Measurements from ENCODE around the gene CEP41.

CEP41 gene

DNA sequence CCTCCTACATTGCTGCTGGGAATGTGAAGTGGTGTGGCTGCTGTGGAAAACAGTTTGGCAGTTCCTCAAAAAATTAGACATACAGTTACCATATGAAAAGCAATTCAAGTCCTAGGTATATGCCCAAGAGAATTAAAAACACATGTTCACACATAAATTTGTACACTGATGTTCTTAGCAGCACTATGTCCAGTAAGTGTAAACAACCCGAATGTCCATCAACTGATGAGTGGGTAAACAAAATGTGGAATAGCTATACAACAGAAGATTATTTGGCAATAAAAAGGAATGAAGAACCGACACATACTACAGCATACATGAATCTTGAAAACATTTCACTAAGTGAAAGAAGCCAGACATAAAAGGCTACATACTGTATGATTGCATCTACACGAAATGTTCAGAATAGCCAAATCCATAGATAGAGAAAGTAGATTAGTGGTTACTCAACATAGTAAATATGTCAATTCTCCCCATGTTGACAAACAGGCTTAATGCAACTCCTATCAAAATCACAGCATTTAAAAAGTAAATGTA, 17.2 kb downstream of the CEP41 start:
- no peaks in the 10 kb centered on the region for H3K27me3 ChIP-seq (replicated peaks; ENCODE audit: control insufficient read depth, insufficient read depth, low read length)
- H3K4me3 ChIP-seq (replicated peaks; ENCODE audit: low read depth, low read length) = no peak overlapping the region
- H3K36me3 ChIP-seq (ENCODE audit: control insufficient read depth, insufficient read depth, low read length) = no peaks in the 10 kb centered on the region
- TF ChIP-seq, protein P1, sequence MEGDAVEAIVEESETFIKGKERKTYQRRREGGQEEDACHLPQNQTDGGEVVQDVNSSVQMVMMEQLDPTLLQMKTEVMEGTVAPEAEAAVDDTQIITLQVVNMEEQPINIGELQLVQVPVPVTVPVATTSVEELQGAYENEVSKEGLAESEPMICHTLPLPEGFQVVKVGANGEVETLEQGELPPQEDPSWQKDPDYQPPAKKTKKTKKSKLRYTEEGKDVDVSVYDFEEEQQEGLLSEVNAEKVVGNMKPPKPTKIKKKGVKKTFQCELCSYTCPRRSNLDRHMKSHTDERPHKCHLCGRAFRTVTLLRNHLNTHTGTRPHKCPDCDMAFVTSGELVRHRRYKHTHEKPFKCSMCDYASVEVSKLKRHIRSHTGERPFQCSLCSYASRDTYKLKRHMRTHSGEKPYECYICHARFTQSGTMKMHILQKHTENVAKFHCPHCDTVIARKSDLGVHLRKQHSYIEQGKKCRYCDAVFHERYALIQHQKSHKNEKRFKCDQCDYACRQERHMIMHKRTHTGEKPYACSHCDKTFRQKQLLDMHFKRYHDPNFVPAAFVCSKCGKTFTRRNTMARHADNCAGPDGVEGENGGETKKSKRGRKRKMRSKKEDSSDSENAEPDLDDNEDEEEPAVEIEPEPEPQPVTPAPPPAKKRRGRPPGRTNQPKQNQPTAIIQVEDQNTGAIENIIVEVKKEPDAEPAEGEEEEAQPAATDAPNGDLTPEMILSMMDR (IDR thresholded peaks at IDR 0.05; ENCODE audit: insufficient read depth, low read length, poor library complexity, severe bottlenecking) = no peak
- DNase-seq (ENCODE audit: extremely low read depth, insufficient read length) = no peak

DNA sequence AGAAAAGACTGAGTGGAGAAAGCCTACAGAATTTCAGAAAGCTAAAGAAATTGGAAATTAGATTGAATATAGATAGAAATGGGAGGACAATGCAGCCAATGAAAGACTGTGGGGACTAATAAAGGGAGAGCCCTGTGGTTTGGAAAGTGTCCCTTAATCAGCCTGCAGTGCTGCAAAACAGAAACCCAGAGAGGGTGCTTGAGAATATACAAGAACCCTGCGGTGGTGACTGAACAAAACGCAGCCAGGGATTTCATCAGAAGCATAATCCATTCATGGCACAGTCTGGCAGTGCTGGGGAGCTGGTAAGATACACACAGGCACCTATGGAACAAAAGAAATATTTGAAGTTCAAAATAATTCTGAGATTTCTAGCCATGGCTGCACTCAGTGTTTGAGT, 19.1 kb downstream of the CEP41 start:
- H3K27me3 ChIP-seq (replicated peaks; ENCODE audit: control insufficient read depth, insufficient read depth, low read length) = no peaks in the 10 kb centered on the region
- DNase-seq (ENCODE audit: extremely low read depth, insufficient read length) = no peak
- no peak overlapping the region for H3K4me3 ChIP-seq (replicated peaks; ENCODE audit: low read depth, low read length)
- no peaks in the 10 kb centered on the region for H3K36me3 ChIP-seq (ENCODE audit: control insufficient read depth, insufficient read depth, low read length)
- TF ChIP-seq, protein P1 (IDR thresholded peaks at IDR 0.05; ENCODE audit: insufficient read depth, low read length, poor library complexity, severe bottlenecking) = no peak

DNA sequence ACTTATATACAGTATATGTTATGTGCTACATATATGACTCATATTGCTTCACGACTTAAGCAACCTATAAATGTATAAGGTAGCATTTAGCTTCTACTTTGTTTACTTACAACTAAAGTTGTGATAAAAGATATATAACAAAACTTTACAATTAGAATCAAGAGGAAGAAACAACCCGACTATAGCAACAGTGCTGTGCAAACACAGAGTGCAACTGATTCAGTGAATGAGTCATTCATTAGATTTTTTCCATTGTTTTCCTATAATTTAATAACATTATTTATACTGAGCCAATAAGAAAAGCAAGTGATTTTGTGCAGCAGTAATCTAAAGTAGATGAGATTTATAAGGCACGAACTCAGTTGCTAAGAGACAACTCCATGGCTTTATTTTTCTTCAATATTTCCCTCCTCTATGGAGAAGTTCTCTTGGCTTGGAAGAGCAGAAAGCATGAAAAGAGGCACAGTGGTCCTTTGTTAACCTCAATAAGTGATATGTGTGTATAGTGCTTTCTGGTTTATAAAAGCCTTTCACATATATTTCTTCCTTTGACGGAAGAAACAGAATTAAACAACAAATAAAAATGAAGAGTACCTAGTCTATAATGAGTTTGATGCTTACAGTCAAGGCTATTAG, 19.8 kb downstream of the CEP41 start:
- H3K36me3 ChIP-seq (ENCODE audit: control insufficient read depth, insufficient read depth, low read length) = no peaks in the 10 kb centered on the region
- no peaks in the 10 kb centered on the region for H3K27me3 ChIP-seq (replicated peaks; ENCODE audit: control insufficient read depth, insufficient read depth, low read length)
- no peak for DNase-seq (ENCODE audit: extremely low read depth, insufficient read length)
- TF ChIP-seq, protein P1 (IDR thresholded peaks at IDR 0.05; ENCODE audit: insufficient read depth, low read length, poor library complexity, severe bottlenecking) = no peak
- H3K4me3 ChIP-seq (replicated peaks; ENCODE audit: low read depth, low read length) = no peak overlapping the region

DNA sequence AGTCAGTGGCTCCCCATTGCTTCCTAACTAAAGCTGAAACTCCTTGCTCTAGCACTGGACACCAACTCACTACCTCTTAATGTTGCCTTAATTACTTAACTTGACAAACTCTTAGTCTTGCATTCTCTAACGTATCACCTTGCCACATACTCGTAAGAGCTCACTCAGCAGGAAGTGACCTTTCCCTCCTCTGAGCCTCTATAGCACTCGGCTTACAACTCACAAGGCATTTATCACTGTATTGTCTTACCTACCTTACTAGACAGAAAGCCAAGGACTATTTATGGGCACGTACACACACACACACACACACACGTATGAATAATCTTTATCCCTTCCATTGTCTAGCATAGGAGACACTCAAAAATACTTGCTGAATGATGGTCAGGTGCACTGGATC, 21.2 kb downstream of the CEP41 start:
- no peaks in the 10 kb centered on the region for H3K27me3 ChIP-seq (replicated peaks; ENCODE audit: control insufficient read depth, insufficient read depth, low read length)
- TF ChIP-seq, protein P1 (IDR thresholded peaks at IDR 0.05; ENCODE audit: insufficient read depth, low read length, poor library complexity, severe bottlenecking) = no peak
- no peaks in the 10 kb centered on the region for H3K36me3 ChIP-seq (ENCODE audit: control insufficient read depth, insufficient read depth, low read length)

DNA sequence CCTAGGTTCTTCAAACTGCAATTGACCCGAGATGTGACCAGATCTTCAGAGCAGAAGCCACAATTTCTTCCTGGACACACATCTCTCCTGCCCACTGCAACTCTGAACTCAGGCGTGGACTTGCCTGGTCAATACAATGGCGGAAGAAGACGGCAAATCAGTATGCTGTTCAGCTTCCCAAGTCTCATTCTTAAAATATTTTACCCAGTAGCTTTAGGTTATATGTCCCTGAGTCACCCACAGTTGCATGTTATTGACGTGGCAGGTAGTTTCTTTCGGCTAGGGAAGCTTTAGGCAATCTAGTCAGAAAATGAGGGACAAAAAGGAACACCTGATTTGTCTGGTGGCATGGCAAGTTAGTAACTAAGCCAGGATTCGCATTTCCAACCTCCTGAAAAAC, 22.5 kb downstream of the CEP41 start:
- no peaks in the 10 kb centered on the region for H3K36me3 ChIP-seq (ENCODE audit: control insufficient read depth, insufficient read depth, low read length)
- H3K4me3 ChIP-seq (replicated peaks; ENCODE audit: low read depth, low read length) = no peak overlapping the region
- H3K27me3 ChIP-seq (replicated peaks; ENCODE audit: control insufficient read depth, insufficient read depth, low read length) = no peaks in the 10 kb centered on the region
- TF ChIP-seq, protein P1 (IDR thresholded peaks at IDR 0.05; ENCODE audit: insufficient read depth, low read length, poor library complexity, severe bottlenecking) = no peak
- no peak for DNase-seq (ENCODE audit: extremely low read depth, insufficient read length)

More for the DNA sequence above, 21.2 kb downstream of the CEP41 start:
- no peak overlapping the region for H3K4me3 ChIP-seq (replicated peaks; ENCODE audit: low read depth, low read length)
- no peak for DNase-seq (ENCODE audit: extremely low read depth, insufficient read length)
